Islet of Langerhans (tissue), 1 donor: ENCODE data around the gene MMP24OS.
"Not testable (repeated sequence)": the region's sequence is repeated elsewhere in the genome, so short reads cannot be mapped to it uniquely, and the experiment has no call there.

Experiments
- FAIRE-seq: peaks from one replicate; lab custom pipeline; 2011; peaks lifted over from hg19 to GRCh38; lab: Jason Lieb, UNC

Gene MMP24OS

DNA sequence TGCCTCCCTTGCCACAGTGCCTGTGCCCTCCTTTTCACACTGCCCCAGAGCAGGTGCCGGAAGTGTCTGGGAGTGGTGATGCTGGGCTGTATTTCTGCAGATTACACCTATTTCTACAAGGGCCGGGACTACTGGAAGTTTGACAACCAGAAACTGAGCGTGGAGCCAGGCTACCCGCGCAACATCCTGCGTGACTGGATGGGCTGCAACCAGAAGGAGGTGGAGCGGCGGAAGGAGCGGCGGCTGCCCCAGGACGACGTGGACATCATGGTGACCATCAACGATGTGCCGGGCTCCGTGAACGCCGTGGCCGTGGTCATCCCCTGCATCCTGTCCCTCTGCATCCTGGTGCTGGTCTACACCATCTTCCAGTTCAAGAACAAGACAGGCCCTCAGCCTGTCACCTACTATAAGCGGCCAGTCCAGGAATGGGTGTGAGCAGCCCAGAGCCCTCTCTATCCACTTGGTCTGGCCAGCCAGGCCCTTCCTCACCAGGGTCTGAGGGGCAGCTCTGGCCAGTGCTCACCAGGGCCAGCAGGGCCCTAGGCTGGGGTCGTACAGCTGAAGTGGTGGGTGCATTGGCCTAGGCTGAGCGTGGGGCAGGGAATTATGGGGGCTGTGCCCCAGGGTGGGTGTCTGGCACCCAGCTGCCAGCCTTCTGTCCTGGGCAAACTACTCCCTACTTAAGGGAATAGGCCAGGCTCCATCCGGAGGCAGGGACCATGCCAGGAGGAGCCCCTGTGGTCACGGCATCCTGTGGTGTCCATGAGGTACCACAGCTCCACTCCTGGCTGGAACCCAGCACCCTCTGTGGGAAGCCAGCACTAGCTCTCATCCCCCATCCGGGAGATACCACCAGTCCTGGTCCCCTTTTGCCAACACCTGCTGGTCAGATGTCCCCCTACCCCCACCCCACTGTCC lies 3.5 kb downstream of the MMP24OS start:
- FAIRE-seq, result no peak

DNA sequence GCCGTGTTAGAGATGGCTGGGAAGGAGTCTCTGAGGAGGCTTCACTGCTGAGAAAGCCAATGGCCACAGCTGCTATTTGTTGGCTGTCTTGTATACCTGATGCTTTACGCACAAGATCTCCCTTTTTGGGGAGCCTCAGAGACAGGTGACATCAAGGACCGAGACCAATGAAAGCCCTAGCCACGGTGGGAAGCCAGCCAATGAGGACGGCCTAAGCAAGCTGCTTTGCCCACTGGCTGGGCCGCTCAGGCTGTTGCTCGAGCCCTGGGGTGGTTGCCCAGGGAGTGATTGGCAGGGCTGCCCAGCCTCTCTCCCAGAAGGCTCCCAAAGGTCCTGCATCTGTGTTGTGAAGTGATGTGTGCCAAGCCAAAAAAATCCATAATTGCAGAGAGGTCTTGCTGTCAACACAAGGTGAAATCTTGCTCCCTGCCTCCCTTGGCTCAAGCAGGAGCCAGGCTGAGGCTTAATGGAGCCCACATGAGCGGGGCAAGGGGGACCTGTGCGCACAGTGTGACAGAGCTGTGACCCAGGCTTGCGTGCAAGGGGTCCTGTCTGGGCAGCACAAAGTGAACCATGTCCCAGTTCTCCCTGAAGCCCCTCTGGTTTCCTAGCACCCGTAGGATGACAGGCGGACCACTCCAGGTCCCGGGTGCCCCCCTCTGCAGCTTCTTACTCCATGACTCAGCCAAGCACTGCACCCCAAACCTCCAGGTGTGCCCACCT lies 4.3 kb downstream of the MMP24OS start:
- no peak for FAIRE-seq

DNA sequence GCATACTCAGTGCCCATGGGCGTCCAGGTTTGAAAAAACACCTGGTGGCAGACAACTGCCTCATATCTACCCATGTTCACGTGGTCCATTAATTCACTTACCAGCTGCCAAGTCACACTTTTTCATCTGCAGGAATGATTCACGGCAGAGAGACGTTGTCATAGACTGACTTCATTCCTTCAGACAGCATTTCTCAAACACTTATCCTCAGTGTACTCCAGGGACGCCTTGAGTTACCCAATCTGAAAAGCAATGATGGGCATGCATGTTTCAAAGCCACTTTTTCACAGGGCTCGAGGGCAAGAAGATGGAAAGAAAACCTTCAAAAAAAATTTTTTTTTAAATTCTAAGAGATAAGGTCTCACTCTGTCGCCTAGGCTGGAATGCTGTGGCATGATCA lies 6.0 kb downstream of the MMP24OS start:
- no peak for FAIRE-seq

DNA sequence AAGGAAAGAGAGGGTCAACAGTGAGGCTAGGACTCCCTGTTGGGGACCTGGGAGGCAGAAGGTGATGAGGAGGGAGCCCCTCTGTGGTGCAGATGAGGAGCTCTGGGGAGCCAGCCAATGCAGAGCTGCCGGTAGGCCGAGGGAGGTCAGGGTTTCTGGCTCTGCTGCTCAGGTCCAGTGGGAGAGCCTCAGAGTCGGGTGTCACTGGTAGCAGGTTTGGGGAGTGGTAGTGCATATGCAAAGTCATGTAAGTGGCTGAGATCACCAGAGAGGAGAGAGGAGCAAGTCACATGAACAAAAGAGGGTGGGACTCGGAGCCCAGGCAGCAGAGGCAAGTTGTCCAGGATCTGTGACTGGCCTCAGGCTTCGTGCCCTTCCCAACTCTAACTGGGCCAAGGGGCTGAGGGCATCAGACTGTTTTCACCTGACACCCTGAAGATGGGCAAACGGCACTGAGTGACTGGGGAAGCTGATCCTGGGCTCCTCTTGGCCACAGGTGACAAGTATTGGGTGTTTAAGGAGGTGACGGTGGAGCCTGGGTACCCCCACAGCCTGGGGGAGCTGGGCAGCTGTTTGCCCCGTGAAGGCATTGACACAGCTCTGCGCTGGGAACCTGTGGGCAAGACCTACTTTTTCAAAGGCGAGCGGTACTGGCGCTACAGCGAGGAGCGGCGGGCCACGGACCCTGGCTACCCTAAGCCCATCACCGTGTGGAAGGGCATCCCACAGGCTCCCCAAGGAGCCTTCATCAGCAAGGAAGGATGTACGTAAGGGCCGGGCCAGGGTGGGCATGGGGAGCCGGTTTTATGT lies 6.6 kb downstream of the MMP24OS start:
- FAIRE-seq, result no peak

DNA sequence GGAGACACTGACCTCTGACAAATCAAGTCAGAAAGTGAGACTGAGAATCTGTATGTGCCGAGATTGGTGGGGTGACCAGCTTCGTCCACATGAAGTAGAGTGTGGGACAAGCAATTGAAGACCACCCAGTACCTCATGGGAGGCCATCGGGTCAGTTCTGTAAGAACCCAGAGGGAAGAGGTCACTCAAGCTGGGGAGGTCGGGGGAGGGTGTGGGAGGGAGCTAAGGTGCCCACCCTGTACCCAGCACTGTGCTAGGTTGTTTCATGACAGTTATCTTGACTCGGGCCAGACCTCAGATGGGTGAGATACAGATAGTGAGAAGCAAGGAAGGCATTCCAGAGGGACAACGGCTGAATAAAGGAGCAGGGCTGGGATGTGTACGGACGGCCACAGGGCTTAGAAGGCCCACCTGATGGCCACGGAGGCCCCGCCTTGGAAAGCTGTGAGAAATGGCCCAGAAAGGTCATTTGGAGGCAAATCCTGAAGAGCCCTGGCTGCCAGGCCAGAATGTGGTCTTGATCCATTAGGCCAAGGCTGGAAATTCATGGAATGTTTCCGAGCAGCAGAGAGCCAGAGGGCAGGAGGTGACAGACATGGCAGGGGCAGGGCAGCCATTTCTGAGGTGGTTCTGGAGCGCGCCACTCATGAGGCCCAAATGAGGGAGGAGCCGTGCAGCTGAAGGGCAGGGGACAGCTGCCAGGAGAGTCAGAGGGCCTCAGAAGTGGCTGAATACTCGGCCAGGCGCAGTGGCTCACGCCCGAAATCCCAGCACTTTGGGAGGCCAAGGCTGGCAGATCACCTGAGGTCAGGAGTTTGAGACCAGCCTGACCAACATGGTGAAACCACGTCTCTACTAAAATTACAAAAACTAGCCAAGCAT lies 7.7 kb downstream of the MMP24OS start:
- no peak for FAIRE-seq

DNA sequence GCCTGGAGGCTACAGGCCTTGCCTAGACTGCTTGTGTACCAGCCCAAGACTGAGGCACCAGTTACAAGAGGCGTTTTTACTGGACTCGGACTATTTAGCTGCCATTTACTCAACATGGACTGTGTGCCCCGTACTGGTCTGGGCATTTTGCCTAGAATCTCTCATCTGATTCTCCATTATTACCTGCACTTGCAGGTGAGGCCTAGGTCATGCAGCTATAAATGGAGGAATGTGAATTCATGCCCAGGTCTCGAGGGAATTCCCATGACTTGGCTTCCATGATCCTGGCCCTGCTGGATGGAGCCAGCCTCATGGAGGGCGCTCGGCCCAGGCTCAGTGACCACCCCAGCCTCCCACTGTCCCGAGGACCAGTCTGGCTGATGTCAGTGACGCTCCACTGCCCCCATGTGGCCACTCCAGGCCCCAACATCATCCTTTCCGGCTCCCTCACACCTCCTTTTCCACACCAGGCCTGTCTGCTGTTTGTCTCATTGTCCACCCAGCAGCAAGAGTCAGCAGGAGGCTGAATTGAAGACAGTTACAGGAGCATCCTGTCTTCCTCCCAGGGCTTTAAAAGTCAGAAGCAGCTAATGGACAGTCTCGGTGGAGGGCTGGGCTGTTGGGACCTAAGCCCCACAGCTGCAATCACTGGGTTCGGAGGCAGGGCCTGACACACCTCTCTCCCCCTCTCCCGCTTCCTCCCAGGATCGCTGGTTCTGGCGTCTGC lies 8.7 kb downstream of the MMP24OS start:
- no peak for FAIRE-seq

DNA sequence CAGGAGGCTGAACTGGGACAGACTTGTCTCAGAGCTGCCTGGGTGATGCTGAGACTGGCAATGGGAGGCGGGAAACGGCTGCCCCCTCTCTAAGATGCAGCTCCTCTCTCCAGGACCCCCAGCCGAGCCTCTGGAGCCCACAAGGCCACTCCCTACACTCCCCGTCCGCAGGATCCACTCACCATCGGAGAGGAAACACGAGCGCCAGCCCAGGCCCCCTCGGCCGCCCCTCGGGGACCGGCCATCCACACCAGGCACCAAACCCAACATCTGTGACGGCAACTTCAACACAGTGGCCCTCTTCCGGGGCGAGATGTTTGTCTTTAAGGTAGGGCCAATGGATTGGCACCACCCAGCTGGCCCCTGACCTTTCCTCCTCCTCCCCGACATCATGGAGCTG lies 10.8 kb downstream of the MMP24OS start:
- FAIRE-seq, result no peak

DNA sequence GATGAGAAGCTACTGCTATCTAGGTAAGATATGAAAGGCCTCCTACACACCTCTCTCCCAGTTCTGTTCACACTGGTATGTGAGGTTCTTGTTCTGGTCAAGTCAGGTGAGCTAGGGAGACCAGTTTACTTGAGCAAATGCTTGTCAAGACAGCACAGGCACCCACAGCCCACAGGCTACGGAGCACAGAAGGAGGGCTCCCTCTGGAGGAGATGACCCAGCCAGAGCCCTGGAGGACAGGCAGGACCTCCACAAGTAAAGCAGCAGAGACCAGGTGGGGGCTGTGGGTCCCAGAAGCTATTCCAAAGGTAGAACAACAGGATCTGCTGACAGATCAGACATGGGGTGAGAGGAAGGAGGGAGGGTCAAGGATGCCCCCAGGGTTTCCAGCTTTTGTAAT lies 13.2 kb downstream of the MMP24OS start:
- FAIRE-seq, result no peak

DNA sequence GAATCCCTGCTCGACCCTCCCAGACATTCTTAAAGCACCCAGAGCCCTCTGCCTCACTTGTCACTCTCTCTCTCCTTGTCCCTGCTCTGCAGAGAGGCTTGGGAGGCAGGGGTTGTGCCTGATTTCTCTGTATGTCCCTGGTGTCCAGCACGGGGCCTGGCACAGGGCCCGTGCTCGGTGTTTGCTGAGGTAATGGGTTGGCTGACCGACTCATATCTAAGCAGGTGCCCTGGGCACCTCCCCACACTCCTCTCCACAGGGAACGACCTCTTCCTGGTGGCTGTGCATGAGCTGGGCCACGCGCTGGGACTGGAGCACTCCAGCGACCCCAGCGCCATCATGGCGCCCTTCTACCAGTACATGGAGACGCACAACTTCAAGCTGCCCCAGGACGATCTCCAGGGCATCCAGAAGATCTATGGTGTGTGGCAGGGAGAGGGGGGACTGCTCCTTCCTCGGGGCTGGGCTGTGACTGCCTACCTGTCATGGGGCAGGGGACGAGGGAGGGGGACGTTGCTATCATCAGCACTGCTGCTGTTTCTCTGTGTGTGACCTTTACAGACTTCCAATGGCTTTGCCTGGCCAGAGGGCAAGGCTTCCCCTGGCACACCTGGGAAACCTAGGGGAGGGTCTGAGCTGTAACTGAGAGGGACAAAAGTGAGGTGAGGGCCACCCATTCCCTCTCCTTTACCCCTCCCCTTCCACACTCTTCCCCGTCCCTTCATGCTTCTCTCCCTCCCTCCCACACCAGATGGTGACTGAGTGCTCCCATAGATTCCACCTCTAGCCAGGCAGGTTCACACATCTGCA lies 14.2 kb downstream of the MMP24OS start:
- FAIRE-seq, result no peak

DNA sequence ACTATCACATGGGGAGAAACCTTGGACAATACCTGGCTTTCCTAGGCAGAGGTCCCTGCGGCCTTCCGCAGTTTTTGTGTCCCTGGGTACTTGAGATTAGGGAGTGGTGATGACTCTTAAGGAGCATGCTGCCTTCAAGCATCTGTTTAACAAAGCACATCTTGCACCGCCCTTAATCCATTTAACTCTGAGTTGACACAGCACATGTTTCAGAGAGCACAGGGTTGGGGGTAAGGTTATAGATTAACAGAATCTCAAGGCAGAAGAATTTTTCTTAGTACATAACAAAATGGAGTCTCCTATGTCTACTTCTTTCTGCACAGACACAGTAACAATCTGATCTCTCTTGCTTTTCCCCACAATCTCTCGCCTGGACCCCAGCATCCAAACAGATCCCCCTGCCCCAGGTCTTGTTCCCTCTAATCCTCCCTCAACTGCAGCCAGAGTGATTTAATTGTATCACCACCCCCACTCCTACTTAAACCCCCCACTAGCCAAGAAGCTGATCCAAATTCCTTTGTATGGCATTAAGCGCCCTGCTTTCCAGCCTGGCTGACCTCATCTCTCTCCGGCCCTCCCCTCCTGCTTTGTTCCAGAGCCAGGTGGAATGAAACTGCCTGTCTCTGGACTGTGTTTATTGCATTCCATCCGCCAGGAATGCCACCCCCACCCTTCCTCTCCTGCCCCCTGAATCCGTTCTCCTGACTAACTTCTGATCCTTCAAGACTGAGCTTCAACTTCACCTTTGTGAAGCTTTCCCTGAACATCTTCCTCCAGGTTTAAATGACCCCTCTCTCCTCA lies 15.0 kb downstream of the MMP24OS start:
- not testable (repeated sequence) for FAIRE-seq

DNA sequence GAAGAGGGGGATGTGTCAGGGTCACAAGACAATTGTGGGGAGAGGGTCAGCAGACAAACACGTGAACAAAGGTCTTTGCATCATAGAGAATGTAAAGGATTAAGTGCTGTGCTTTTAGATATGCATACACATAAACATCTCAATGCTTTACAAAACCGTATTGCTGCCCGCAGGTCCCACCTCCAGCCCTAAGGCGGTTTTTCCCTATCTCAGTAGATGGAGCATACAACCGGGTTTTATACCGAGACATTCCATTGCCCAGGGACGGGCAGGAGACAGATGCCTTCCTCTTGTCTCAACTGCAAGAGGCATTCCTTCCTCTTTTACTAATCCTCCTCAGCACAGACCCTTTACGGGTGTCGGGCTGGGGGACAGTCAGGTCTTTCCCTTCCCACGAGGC lies 15.6 kb downstream of the MMP24OS start:
- FAIRE-seq, result not testable (repeated sequence)

DNA sequence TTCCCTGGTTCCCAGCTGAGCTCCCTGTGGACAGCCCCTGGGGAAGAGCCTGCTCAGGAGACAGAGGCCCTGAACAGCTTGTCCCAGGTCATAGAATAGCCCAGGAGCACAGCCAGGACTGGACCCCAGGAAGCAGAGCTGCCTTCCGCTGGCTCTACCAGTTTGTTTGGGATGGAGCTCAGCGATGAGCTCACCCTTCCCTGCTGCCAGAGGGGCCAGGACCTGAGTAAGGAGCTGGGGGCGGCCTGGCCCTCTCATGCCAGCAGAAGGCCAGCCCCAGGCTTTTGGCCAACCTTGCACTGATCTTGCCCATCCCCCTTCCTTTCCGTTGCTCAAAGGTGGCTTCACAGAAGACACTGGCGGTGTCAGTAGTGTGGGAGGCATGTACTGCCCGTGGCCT lies 17.5 kb downstream of the MMP24OS start:
- no peak for FAIRE-seq

DNA sequence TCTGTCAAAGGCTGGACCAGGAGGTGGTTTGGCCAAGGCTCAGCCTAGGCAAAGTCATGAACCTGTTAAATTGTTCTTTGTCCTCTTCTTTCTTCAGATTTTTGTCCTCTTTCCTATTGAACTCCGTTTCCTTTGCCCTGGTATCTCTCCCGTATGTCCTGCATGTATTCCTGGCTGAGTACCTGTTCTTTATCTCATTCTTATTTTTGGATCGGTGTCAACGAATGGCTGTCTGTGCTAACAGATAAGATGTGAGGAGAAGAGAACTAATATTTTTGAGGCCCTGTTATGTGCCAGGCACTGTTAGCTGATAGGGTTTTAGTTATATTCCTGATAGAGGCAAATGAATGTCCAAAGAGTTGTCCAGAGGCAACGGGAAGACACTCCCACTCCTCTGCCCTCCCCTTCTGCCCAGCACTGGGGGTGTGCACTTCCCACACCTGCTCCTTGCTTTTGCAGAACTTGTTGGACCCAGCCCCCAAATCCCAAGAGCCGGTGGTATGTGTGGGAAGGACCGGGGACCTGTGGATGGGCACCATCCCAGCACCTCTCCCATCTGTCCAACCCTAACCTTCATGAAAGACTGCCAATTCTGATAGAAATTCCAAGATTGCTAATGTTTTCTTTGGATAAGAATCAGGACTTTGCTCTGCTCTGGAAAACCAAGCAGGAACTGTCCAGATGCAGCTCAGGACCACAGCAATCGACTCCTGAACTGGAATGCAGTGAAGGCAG lies 20.6 kb downstream of the MMP24OS start:
- no peak for FAIRE-seq

DNA sequence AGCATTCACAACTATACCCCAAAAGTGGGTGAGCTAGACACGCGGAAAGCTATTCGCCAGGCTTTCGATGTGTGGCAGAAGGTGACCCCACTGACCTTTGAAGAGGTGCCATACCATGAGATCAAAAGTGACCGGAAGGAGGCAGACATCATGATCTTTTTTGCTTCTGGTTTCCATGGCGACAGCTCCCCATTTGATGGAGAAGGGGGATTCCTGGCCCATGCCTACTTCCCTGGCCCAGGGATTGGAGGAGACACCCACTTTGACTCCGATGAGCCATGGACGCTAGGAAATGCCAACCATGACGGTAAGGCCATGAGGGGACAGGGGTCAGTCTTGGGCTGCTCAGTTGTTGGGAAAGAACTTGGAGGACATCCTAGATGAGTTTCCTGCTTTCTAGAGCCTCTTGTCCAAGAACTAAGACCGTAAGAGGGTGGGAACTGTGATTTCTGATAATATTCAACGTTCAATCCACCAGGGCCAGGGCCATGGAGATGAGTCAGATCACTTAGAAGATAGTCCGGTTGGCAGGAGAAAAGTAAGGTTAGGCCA lies 23.4 kb downstream of the MMP24OS start:
- FAIRE-seq, result no peak

DNA sequence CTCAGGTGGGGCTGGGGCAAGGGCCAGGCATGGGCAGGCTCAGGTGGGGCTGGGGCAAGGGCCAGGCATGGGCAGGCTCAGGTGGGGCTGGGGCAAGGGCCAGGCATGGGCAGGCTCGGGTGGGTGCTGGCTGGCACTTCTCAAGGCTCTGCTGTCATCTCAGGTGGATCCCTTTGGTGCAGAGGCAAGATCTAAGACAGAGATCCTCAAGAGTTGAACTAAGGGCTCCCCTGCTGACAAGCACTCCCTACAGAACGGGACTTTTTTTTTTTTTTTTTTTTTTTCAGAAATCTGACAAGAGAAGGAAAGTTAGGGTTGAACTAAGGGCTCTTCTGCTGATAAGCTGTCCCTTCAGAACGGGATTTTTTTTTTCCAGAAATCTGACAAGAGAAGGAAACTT lies 24.9 kb downstream of the MMP24OS start:
- FAIRE-seq, result no peak

DNA sequence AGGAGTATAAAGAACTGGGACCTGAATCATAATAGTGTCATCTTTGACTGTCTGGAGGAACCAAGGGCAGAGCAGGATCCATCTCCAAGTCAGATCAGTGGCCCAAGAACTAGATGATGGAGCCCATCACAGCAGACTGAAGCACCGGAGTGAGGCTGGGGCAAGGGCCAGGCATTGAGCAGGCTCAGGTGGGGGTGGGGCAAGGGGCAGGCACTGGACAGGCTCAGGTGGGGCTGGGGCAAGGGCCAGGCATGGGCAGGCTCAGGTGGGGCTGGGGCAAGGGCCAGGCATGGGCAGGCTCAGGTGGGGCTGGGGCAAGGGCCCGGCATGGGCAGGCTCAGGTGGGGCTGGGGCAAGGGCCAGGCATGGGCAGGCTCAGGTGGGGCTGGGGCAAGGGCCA lies 25.3 kb downstream of the MMP24OS start:
- FAIRE-seq, result not testable (repeated sequence)

DNA sequence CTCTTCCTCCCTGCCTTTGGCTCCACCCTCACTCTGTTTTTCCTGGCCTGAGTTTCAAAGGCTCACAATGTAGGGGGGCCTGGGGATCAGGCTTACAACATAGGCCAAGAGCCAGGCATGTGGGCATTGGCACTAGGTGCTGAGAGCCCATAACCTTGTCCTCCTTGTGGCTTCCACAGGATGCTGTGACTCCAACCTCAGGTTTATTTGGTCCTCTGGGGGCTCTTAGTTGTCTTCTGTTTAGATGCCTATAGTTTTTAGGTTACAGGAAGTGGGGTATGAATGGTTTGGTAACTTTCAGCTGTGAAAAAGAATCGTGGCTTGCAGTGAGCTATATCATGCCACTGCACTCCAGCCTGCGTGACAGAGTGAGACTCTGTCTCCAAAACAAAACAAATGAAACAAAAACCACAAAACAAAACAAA lies 25.9 kb downstream of the MMP24OS start:
- no peak for FAIRE-seq

DNA sequence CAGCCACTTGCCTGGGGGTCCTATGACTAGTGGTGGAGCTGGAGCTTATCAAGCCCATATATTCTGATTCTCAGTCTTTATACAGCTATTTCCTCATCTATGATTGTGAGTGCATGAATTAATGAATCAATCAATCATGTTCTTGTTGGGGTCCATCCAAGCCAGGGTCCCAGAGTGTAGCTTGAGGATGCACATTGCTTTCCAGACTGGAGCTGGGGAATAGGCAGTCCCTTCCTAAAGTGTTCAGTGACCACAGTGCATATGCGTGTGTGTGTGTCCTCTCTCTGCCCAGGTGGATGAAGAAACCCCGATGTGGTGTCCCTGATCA lies 26.3 kb downstream of the MMP24OS start:
- FAIRE-seq, result no peak
